A673 (cell line): ENCODE results near the gene XYLB. TPM values are rescaled to one million over a fixed set of nuclear protein-coding genes. Genes with fewer than 3 reads are reported as not detected.

Experiments
- BruUV-seq: library from RNA; stranded (reverse); fragments of 400-500 nt; replicated peaks from 2 replicates; lab custom pipeline; 2021; lab: Mats Ljungman, UMichigan
- CTCF ChIA-PET: fragments of 300-600 bp; sonication (Branson Sonifier 250); formaldehyde crosslinking; loops from one replicate; lab custom pipeline; 2022; ENCODE audit warnings: antibody characterized with exemption; lab: Charles Lee
- POLR2A ChIA-PET: fragments of 300-600 bp; sonication (Branson Sonifier 250); formaldehyde crosslinking; loops from one replicate; lab custom pipeline; 2022; ENCODE audit warnings: antibody characterized with exemption; ENCODE audit not compliant: low non-redundant PET; lab: Charles Lee
- DNase-seq: peaks from one replicate; pipeline ENCODE4 v3.0.0-alpha.2; 2015; ENCODE audit warnings: low spot score
- H3K27ac ChIP-seq: fragments of 200-600 bp; sonication (generic); 2 replicates; pipeline ENCODE4 v1.5.1; 2016; ENCODE audit warnings: mixed run types, low read depth, mild to moderate bottlenecking, mixed read lengths, antibody characterized with exemption, low read length; ENCODE audit not compliant: poor library complexity, severe bottlenecking
- H3K27me3 ChIP-seq: fragments of 200-600 bp; sonication (generic); replicated peaks from 2 replicates; pipeline ENCODE4 v1.6.1; 2017; ENCODE audit warnings: mixed run types, low read depth, mild to moderate bottlenecking, mixed read lengths, antibody characterized with exemption, low read length; ENCODE audit not compliant: insufficient read depth, poor library complexity
- H3K36me3 ChIP-seq: fragments of 200-600 bp; sonication (generic); 2 replicates; pipeline ENCODE4 v1.6.1; 2016; ENCODE audit warnings: mixed run types, mild to moderate bottlenecking, mixed read lengths, antibody characterized with exemption, low read length; ENCODE audit not compliant: insufficient read depth, poor library complexity, severe bottlenecking
- H3K4me1 ChIP-seq: fragments of 200-600 bp; sonication (generic); 2 replicates; pipeline ENCODE4 v1.6.1; 2017; ENCODE audit warnings: mixed run types, mild to moderate bottlenecking, mixed read lengths, antibody characterized with exemption, low read length; ENCODE audit not compliant: insufficient read depth, poor library complexity, severe bottlenecking
- H3K4me3 ChIP-seq: fragments of 200-600 bp; sonication (generic); 2 replicates; pipeline ENCODE4 v1.5.1; 2016; ENCODE audit warnings: low read depth, mixed run types, mild to moderate bottlenecking, mixed read lengths, low read length; ENCODE audit not compliant: poor library complexity, severe bottlenecking
- H3K9me3 ChIP-seq: fragments of 200-600 bp; sonication (generic); 2 replicates; pipeline ENCODE4 v1.6.1; 2016; ENCODE audit warnings: mixed run types, low read depth, mild to moderate bottlenecking, mixed read lengths, antibody characterized with exemption, low read length; ENCODE audit not compliant: poor library complexity, severe bottlenecking
- EZH2 ChIP-seq: fragments of 200-600 bp; sonication (generic); IDR thresholded peaks from 2 replicates; pipeline ENCODE4 v1.6.1; 2017; ENCODE audit warnings: borderline replicate concordance, low read depth, mild to moderate bottlenecking, mixed read lengths, antibody characterized with exemption, low read length; ENCODE audit not compliant: poor library complexity, severe bottlenecking
- intact Hi-C: fragments of 100-400 bp; cut with micrococcal nuclease; formaldehyde crosslinking; loops from one replicate; pipeline ENCODE4 v1.10.0; 2022; ENCODE audit not compliant: unreplicated experiment
- total RNA-seq: library from RNA; stranded (reverse); gene quantifications from 2 replicates; pipeline ENCODE4 v1.2.3, GENCODE V29; 2021
- TF ChIP-seq, protein P1 (sequence below): fragments of 300-800, 200-600 bp; sonication (generic); conservative IDR thresholded peaks from 2 replicates; pipeline ENCODE4 v1.5.1; 2017; ENCODE audit warnings: low read depth, mild to moderate bottlenecking, antibody characterized with exemption, low read length, moderate library complexity, mixed read lengths

Gene XYLB
- total RNA-seq, 1 experiment from 2014 or later, result 3.6 TPM

DNA sequence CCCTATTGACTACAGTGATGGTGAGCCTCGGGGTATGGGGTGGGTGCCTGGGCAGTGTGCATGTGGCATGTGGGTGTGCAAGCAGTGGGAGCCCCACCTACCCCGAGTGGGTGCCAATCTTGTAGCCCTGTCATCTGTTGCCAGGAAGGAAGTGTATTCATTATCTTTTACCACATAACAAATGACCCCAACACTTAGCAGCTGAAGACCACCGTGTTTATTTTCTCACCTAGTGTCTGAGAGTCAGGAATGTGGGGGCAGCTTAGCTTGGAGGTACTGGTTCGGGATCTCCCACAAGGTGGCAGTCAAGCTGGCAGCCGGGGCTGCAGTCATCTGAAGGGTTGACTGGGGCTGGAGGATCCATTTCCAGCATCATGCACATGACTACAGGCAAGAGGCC lies 21.7 kb downstream of the XYLB start:
- ChIA-PET POLR2A (no interaction called here), CTCF (no interaction called here)

DNA sequence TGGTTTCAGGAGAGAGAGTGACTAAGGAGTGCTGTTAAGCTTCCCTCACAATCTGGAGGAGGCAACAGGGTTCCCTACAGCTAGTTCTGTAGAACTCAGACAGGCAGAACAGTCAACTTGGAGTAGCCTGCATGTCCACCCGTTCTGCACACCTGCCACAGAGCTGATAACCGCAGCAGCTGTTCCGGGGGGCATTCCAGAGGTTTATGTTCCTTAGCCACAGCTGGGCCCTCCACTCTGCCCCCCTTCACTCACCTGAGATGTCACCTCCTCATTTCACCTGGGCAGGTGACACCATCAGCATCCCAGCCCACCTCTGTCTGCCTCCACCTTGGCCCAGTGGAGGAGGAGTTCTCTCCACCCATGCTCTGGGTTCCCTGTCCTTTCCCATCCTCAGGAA lies 22.6 kb downstream of the XYLB start:
- CTCF ChIA-PET, result no interaction called here
- Histone ChIP-seq H3K27ac (no peak overlapping the region), H3K4me3 (no peak overlapping the region), H3K36me3 (no peaks in the 10 kb centered on the region), H3K4me1 (no peaks in the 10 kb centered on the region), H3K9me3 (no peaks in the 10 kb centered on the region), H3K27me3 (no peaks in the 10 kb centered on the region)
- BruUV-seq, result no TSS peak
- POLR2A ChIA-PET, result no interaction called here
- no peak for DNase-seq
- TF ChIP-seq EZH2, result no peak
- TF ChIP-seq, protein P1, sequence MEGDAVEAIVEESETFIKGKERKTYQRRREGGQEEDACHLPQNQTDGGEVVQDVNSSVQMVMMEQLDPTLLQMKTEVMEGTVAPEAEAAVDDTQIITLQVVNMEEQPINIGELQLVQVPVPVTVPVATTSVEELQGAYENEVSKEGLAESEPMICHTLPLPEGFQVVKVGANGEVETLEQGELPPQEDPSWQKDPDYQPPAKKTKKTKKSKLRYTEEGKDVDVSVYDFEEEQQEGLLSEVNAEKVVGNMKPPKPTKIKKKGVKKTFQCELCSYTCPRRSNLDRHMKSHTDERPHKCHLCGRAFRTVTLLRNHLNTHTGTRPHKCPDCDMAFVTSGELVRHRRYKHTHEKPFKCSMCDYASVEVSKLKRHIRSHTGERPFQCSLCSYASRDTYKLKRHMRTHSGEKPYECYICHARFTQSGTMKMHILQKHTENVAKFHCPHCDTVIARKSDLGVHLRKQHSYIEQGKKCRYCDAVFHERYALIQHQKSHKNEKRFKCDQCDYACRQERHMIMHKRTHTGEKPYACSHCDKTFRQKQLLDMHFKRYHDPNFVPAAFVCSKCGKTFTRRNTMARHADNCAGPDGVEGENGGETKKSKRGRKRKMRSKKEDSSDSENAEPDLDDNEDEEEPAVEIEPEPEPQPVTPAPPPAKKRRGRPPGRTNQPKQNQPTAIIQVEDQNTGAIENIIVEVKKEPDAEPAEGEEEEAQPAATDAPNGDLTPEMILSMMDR, result no peak
- intact Hi-C loops, result no loop called here

More for the DNA sequence above, 21.7 kb downstream of the XYLB start:
- H3K9me3 ChIP-seq, result no peaks in the 10 kb centered on the region
- H3K36me3 ChIP-seq, result no peaks in the 10 kb centered on the region
- DNase-seq, result no peak
- no TSS peak for BruUV-seq
- TF ChIP-seq EZH2, result no peak
- TF ChIP-seq, protein P1, result no peak
- intact Hi-C loops, result no loop called here
- no peaks in the 10 kb centered on the region for H3K27me3 ChIP-seq
- no peak overlapping the region for H3K27ac ChIP-seq
- no peak overlapping the region for H3K4me3 ChIP-seq
- no peaks in the 10 kb centered on the region for H3K4me1 ChIP-seq

DNA sequence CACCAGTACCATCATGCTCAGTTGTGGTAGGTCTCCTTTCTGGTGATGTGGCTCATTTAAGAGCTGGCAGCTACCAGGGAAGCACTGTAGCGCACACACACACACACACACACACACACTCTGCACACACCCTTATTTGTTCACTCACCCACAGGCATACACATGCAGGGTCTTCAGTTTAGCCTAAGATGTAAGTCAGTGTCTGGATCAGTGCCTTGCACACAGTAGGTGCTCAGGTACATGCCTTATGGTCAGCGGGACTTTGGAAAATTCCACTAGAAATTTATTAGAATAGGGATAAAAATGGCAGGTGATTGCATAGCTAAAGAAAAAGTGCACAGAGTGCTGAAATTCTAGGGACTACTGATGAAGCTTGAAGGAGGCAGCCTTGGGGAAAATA lies 23.6 kb downstream of the XYLB start:
- CTCF ChIA-PET, result no interaction called here
- intact Hi-C loops, result no loop called here
- Histone ChIP-seq H3K27me3 (no peaks in the 10 kb centered on the region), H3K4me3 (no peak overlapping the region), H3K27ac (no peak overlapping the region), H3K36me3 (no peaks in the 10 kb centered on the region), H3K9me3 (no peaks in the 10 kb centered on the region), H3K4me1 (no peaks in the 10 kb centered on the region)
- no peak for TF ChIP-seq EZH2
- TF ChIP-seq, protein P1, result no peak
- POLR2A ChIA-PET, result interaction anchor here (0.5 kb wide), 1 partner anchor 17 kb away, joined by 3 read pairs; no protein-coding TSS in a partner anchor
- BruUV-seq, result no TSS peak
- DNase-seq, result no peak
